ENCODE measurements around the gene PPIL6.

Gene PPIL6

DNA sequence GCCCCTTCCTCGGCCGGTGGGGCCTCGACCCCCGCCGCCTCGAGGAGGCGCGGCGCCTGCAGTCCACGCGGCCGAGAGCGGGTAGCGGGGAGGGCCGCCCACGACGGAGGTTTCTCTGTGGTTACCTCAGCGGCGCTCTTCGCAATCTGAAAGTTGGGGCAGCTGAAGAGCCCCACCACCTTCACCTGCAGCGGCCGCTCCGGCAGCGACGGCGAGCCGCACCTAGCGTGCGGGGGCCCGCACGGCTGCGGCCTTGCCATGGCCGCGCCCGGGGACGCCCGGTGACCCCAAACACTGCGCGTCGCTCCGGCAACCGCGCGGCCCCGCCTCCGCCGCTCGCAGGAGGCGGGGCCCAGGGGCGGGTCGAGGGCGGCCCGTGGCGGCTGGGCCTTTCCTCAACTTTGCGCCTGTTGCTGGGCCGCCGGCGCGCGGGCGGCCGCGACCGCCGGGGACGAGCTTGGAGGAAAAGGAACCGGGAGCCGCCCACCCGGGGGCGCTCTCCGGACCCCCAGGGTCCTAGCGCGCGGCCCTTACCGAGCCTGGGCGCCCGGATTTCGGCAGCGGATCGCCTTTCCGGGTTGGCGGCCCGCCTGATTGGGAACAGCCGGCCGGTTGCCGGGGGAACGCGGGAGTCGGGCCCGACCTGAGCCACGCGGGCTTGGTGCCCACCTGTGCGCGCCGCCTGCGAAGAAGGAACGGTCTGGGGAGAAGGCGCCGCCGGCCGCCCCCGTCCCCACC, at the start of gene PPIL6, which contains the start of gene SMPD2:
PPIL6 (minus strand) TSS at position 298 of the 738 bp plus-strand sequence; CDS start at position 260, 38 bp downstream.
SMPD2 (plus strand) TSS at position 394 of the 738 bp plus-strand sequence. CDS start 398 bp downstream, outside the sequence.
- DNase-seq = peak; percentile 91

DNA sequence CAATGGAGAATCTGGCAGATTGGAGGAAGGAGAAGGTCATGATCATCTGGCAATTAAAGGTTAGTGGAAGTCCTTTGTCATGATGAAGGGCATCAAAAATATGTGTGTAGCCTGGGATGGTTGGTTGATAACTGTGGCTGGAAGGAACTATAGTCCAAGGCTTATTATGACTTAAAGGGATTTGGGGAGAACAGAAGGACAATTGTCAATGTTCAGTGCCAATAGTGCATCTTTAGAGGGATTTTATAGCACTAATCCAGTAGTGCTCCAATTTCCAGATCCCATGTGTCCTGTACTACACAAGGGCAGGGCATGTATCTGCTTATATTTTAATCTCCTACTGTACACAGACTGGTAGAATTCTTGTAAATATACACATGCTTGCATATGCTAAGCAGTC, 47.6 kb upstream of the PPIL6 start:
- DNase-seq = no peak

DNA sequence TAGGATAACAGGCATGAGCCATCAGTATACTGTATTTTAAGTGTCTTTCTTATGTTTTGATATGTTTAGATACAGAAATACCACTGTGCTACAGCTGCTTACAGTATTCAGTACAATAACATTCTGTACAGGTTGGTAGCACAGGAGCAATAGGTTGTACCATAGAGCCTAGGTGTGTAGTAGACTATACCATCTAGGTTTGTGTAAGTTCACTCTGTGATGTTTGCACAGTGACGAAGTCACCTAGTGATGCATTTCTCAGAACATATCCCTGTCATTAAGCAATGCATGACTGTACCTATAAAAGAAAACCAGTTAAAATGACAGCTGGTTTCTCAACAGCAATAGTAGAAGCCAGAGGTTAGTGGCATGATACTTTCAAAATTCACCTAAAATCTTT, 45.6 kb upstream of the PPIL6 start:
- no peak for DNase-seq

DNA sequence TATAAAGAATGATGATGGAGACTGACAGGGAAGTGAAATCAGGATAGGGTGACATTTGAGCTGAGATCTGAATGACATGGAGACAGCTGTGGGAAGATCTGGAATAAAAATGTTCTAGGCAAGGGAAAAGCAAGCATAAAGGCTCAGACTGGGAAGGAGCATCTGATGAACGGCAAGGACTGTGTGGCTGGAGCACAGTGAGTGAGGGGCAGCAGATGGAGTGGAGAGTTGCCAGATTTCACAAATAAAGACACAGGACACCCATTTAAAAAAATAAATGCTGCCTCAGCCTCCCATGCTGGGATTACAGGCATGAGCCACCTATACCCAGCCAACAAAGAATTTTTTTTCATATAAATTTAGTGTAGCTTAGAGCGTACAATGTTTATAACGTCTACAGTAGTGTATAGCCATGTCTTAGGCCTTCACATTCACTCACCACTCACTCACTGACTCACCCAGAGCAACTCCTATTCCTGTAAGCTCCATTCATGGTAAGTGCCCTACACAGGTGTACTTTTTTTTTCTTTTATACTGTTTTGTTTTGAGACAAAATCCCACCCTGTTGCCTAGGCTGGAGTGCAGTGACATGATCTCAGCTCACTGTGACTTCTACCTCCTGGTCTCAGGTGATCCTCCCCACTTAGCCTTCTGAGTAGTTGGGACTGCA, 45.0 kb upstream of the PPIL6 start:
- DNase-seq = no peak

DNA sequence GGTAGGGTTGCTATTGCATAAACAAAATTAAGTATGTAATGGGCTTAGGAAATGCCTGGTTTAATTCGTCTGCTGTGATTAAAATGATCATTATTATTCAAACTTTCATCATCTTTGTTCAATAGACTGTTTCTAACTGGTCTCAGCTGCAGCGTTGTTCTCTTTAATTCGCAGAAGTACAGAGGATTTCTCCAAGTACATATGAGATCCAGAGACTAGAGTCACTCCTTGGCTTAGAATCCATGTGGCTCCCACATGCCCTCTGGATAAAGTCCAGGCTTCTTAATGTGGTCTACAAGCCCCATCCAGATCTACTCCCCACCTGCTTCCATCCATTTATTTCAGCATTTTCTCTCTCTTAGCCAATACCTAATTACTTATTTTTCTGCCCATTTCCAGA, 43.7 kb upstream of the PPIL6 start:
- no peak for DNase-seq

DNA sequence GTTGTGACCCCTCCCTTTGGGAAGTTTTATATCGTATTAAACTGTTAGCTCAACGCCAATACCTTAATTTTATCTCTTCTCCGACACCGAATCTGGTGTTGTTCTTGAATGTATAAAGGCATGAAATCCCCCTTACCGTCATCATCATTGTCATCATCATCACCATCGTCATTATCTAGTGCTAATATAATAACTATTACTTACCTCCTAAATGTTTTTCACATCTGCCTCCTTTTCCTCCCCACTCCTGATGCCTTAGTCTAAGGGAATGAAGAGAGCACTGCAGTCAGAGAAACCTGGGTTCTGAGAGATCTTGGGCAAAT, 43.3 kb upstream of the PPIL6 start:
- DNase-seq = no peak

DNA sequence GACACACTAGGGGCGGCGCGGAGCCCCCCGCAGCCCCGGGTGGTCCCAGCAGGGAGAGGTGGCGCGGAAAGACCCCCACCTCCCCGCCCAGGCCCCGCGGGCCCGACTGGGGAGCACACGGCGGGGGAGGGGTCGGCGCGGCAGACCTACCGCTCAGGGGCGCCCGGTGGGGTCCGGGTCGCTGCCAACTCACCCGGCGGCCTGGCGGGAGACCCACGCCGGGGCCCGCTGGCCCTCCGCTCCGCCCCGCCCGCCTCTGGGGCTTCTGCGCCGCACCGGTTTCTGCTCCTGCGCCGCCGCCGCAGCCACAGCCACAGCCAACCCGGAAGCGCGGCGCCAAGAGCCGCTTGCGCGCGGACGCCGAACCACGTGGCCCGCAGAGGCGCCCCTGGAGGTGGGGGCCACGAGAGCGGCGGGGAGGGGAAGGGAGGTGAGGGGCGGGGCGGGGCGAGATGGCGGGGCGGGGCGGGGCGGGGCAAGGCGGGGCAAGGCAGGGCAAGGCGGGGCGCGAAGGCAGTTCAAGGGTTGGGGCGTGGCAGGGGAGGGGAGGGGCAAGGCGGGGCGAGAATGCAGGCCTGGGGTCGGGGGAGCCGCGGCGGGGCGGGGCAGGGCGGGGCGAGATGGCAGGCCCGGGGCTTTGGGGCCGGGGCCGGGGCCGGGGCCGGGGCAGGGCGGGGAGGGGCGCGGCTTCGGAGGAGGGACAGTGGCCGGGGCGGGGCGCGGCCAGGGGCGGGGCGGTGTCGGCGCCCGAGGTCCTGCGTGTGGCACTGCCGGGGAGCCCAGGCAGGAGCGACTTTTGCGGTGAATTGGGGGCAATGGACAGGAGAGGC, 42.7 kb upstream of the PPIL6 start, which contains the start of gene ZBTB24:
ZBTB24 (minus strand) TSS at position 315 of the 830 bp plus-strand sequence. CDS start 1,193 bp downstream, outside the sequence.
- DNase-seq = peak; percentile 87

DNA sequence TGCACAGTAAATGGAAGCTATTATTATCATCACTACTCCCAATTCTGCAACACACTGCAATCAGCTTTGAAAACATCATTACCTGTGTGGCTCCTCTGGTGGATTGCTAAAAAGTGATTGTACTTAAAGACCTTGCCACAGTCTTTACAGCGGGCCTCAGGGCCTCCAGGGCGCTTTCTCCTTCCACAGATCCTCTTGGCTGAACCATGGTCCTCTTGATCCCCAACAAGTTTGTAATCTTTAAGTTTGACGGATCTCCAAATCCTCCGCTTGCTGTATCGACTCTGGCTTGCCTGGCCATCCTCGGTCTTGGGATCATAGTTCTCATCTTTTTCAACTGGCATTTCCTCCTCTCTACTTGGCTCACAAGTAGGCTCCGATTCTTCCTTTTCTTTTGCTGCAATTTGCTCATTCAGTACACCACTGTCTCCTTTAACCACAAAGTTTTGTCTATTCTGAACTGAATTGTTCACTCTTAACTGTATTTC, 40.6 kb upstream of the PPIL6 start:
- DNase-seq = no peak

DNA sequence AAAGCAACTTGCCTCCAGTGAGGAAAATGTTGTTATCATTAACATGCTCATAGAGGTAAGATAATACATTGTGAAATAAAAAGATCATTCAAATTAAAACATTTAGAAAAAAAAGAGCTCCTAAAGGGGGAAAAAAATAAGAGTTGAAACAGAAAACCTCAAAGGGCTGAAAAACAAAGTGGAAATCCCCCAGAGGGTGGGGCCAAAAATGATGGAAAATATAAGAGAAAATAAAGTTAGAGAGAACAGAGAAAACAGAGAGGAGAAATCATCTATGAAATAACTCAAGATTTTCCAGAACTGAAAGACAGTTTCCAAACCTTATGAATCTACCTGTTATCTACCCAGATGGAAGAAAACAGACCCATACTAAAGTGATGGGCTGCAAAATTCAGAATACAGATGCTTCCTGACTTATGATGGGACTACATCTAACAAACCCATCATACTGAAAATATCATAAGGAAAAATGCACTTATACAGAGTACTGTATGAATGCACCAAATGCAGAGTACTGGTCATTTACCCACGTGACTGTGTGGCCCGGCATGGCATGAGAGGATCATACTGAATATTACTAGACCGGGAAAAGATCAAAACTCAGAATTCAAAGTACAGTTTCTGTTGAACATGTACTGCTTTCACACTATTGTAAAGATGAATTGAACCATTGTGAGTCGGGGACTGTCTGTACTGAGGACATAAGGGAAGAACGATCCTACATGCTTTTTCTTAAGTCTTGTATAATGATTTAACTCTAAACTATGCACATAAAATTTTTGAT, 38.6 kb upstream of the PPIL6 start:
- no peak for DNase-seq

DNA sequence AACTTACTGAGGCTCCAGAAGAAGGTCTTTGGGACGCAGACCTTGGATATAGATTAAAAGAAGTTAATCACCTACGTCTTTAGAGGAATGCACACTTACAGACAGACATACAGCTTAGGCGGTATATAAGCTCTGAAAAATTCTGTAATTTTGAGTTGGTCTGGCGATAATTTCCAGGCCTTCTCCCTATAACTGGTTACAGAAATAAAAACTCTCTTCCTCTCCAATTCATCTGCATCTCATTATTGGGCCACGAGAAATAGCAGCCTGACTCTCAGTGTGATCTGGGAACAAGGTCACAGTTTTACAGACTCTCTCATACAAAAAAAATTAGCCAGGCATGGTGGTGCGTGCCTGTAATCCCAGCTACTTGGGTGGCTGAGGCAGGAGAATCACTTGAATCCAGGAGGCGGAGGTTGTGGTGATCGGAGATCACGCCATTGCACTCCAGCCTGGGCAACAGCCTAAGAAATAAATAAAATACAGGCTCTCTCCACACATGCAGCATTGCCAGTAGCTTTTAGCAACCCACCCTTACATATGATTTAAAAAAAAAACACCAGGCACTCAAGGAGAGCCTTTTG, 37.9 kb upstream of the PPIL6 start:
- DNase-seq = no peak

DNA sequence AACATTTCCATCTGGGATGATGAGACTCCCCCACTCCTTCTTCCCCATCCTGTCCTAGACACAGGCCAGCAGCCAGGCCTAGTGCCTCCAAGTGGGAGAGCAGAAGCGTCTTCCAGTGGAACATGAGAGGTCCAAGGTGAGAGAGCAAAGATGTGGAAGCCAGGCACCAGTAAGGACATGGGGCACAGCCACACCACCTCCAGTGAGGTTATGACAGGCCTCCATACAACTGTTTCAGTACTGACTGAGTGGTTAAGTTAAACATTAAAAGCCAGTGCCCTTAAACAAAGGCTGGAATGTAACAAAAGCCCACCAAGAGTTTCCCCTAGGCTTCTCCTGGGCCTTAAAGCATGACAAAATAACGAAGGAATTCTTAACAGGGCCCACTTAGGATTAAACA, 37.3 kb upstream of the PPIL6 start:
- no peak for DNase-seq

DNA sequence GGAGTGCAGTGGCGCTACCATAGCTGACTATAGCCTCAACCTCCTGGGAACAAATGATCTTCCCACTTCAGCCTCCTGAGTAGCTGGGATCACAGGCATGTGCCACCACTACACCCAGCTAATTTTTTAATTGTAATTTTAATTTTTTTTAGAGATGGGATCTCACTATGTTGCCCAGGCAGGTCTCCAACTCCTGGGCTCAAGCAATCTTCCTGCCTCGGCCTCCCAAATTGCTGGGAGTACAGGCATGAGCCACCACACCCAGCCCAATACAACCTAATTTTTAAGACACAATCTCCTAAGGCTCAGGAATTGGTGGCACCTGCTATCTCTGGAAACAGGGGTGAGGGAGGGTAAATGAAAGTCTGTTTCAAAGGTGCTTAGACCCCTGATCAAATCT, 36.8 kb upstream of the PPIL6 start:
- no peak for DNase-seq

DNA sequence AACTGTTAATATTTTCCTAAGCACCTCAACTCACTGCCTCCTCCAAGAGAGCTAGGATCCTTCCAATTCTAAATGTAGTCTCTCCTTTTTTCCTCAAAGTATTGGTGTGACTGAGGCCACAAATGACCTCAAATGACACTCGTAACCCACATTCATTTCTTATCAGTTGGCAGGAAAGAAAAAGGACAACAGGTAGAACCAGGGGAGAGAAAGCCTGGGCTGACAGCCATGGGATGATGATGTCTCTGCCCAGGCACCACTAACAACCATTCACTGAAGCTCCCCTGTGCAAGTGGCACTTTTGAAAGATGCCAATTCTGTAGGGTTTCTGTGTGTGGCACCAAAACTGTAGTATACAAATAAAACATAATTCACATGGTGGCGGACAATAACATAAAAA, 35.2 kb upstream of the PPIL6 start:
- DNase-seq = no peak

DNA sequence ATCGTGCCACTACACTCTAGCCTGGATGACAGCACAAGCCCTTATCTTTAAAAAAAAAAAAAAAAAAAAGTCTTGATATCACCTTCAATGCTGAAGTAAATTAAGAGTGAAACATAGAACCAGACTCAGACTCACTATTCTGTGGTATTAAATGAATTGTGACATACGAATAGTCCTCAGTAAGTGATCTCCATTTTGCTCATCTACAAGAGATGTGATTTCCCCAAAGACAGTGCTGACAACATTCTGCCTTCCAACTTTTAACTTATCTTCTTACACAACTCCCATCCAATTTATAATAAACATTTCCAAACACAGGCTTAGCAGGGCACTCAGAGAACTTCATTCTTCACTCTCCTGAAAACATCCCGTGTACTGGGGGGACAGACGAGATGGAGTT, 34.6 kb upstream of the PPIL6 start:
- DNase-seq = no peak

DNA sequence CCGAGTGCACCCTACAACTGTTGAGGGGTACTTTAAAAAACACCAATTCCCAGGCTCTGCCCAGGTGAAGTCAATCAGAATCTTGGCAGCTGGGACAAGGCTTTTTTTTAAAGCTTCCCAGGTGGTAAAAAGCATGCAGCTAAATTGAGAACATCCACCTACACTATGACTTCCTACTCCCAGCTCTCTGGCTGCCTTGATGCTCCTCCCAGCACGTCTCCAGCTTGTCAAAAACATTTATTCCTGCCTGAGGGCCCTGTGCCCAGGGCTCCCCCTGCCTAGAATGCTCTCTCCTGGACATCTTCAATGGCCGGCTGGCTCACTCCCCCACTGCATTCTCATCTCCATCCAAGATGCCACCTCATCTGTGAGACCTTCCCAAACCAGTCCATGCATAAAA, 32.7 kb upstream of the PPIL6 start:
- no peak for DNase-seq

DNA sequence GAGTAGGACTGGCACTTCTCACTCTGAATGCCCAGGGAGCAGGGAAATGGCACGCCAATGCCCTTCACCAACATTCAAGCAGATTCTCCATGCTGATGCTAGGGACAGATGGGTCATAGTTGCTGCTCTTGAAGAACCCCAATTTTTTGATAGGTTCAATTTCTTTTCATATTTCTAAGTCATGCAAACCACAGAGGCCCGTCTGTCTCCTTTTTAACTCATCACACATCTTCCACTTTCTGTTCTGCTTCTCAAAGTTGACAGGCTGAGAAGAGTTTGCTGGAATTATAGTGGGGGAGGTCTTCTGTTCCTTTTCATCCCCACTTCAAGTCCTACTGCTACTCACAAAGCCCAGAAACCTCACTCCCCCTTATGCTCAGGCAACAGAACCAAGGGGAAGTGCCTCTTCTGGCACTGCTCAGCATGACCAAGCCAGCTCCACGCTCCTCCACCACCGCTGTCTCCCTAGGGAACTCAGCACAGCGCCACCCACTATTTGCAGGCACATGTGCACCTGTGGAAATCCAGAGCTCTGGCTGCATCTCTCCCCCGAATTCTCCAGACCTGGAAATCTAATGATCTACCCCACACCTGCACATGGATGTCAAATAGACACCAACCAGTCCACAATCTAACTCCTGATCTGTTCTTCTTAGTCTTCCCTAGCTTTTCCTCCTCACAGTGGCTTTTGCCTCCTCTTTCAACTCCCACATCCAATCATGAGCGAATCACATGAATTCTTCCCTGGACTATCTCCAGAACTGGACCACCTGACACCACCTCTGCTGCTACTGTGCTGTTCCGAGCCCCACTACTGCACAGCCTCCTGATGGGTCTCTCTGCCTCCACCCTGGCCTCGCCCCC, 31.9 kb upstream of the PPIL6 start:
- DNase-seq = no peak

DNA sequence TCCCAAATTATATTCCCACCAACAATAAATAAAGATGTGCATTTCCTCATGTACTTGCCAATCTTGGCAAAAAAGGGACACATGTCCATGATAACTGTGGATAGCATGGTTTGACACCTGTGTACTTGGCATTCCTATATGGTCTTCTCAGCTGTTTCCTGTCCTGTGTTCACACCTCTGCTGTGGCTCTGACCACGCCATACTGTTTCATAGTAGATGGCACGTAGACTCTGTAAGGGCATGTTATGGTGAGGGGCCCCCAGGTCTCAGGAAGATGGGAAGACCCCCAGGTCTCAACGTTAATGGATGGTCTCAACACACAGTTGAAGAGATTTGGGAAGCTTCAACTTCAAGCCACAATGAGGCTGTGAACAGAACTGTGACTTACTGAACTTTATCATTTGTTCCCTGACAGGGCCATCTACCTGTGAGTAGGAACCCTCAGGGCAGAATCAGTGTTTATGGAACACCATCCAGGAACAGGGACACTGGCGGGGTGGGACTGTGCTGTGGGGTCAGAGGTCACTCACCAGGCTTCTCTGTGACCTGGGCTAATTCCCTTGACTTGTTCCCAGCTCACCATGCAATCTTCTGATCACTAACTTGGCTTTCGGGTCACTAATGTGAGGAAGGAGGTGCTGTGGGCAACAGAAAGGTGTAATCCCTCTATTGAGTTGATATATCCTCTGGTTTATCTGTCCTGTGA, 30.8 kb upstream of the PPIL6 start:
- DNase-seq = no peak

DNA sequence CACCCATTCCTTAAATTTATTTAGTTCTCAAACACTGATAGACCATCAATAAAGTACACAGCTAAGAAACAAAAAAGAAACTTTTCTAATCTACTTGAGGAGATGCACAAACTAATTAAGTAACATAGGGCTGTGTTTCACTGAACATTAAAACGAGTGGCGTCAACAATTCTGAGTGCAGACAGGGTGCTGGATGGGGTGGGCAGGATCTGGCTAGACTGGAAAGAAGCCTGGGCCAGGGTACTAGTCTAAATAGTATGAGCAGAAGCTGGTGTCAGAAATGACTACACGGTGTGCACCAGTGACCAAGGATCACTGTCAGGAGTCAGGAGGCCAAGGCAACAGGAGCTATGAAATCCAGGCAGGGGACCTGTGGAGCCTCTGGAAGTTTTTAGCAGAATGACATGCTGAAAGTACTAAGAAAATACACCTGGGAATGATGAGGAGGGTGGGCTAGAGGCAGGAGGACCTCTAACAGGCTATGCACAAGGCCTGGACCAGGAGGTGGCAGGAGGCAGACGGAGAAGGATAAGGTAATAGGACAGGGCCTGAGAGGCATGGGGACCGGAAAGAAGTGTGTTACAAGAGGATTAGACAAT, 29.3 kb upstream of the PPIL6 start:
- no peak for DNase-seq

DNA sequence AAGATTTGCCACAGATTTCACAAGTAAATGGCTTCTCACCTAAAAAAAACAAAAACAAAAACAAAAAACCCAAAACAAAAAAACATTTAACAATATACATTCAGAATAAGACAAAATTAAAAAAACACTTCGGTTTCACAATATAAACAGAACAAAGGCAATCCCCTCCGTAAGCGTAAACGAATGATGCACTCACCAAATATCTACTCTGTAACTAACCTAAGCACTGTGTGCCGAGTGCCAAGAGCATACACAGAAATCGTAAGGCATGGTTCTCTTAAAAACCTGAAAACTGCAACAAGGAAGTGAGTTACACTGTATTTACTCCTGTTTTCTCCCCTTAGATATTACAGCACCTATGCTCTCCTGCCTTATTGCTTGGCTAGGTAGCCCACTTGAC, 27.3 kb upstream of the PPIL6 start:
- no peak for DNase-seq

Measured in HCEC 1CT (cell line).